ENCODE measurements around the gene GFRA1.

GFRA1 gene

DNA sequence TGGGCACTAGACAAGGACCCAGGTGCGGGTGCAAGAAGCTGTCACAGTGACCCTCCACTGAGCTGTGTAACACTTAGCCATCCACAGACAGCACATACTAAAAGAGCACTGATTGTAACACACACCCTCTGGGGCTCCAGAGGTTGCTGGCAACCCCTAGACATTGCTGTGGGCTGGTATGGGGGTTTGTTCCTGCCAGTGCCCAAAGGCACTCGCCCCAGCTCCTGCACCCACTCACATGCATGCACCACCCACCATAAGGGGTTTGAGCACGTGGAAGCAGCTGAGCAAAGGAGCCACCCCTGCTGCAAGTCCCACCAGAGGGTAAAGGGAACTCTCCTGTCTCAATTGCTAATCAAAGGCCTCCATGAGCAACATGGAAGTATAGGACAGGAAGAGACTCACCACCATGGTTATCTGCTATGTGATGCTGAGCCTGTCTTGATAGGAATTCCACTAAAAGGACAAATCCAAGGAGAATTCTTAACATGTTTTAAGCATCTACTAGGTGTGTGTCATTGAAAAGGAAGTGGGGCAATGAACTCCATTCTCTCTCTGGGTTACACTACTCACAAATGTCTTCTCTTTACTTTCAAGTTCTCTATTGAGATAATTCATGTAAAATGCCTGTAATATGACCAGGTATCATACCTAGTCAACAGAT is 103.1 kb downstream of the GFRA1 start:
- POLR2A ChIA-PET: no interaction called here
- TF ChIP-seq ZFP3 (tag by site-specific recombination; IDR thresholded peaks at IDR 0.05; ENCODE audit: low read depth): no peak
- TF ChIP-seq HOXC10 (CRISPR knock-in tag; IDR thresholded peaks at IDR 0.05): no peak
- TF ChIP-seq ZFHX2 (tag by site-specific recombination; conservative IDR thresholded peaks at IDR 0.05): peak; percentile 71
- TF ChIP-seq EGR2 (tag by site-specific recombination; IDR thresholded peaks at IDR 0.05; ENCODE audit: low read depth): peak; percentile 58; the same call in 1 of the 2 replicates
- Histone ChIP-seq H3K4me1 (ENCODE audit: control insufficient read depth, insufficient read depth, low read length) (peaks cover 24% of the 10 kb centered on the region), H3K9me3 (ENCODE audit: control insufficient read depth, insufficient read depth, low read depth, low read length) (no peaks in the 10 kb centered on the region), H3K36me3 (ENCODE audit: control insufficient read depth in 2 of 2, insufficient read depth in 1 of 2, low read length in 2 of 2) (no peaks in the 10 kb centered on the region), H3K27ac (ENCODE audit: extremely low read depth, low read depth, low read length) (no peak overlapping the region), H3K4me3 (ENCODE audit: low read depth, low read length) (no peak overlapping the region)
- CTCF ChIA-PET: interaction anchor here (0.6 kb wide), 1 partner anchor 62 kb away, joined by 3 read pairs; no protein-coding TSS in a partner anchor

DNA sequence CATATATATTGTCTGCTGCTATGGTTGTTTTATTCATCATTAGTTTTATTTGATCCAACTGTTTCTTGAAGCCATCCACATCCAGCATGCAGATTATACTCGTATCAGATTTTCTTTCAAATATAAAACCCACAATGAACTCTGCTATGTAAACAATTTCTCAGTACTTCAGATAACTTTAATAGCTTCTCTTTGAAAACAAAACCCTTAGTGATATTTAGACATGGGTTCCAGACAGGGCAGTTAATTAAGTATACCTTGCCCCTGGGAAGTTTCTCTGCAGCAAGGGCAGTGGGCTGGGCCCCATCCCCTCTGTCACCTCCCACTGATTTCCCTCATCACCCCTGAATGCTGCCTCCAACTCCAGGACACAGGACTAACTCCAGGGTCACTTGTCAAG is 104.3 kb downstream of the GFRA1 start:
- H3K9me3 ChIP-seq (ENCODE audit: control insufficient read depth, insufficient read depth, low read depth, low read length): no peaks in the 10 kb centered on the region
- CTCF ChIA-PET: interaction anchor here (0.9 kb wide), 1 partner anchor 119 kb away, joined by 3 read pairs; no protein-coding TSS in a partner anchor
- H3K36me3 ChIP-seq (ENCODE audit: control insufficient read depth in 2 of 2, insufficient read depth in 1 of 2, low read length in 2 of 2): no peaks in the 10 kb centered on the region
- H3K4me1 ChIP-seq (ENCODE audit: control insufficient read depth, insufficient read depth, low read length): peaks cover 24% of the 10 kb centered on the region
- POLR2A ChIA-PET: interaction anchor here (1.0 kb wide), 1 partner anchor 15 kb away, joined by 3 read pairs; no protein-coding TSS in a partner anchor
- no peak overlapping the region for H3K4me3 ChIP-seq (ENCODE audit: low read depth, low read length)
- peak overlapping the region; percentile 64; the same call in 1 of the 2 replicates for H3K27ac ChIP-seq (ENCODE audit: extremely low read depth, low read depth, low read length)
- TF ChIP-seq ZNF626 (tag by site-specific recombination; IDR thresholded peaks at IDR 0.05) (no peak), HOXA7 (CRISPR knock-in tag; IDR thresholded peaks at IDR 0.05; ENCODE audit: borderline replicate concordance) (no peak), ZXDB (tag by site-specific recombination; IDR thresholded peaks at IDR 0.05) (peak; percentile 86), ZNF830 (tag by site-specific recombination; IDR thresholded peaks at IDR 0.05; ENCODE audit: low read depth) (no peak), ZFP41 (tag by site-specific recombination; IDR thresholded peaks at IDR 0.05; ENCODE audit: borderline replicate concordance) (no peak), ZNF174 (tag by site-specific recombination; IDR thresholded peaks at IDR 0.05) (no peak), GLI2 (tag by site-specific recombination; IDR thresholded peaks at IDR 0.05; ENCODE audit: borderline replicate concordance, low read depth) (0 out of 2 replicates have a peak, but pooled peaks have one; percentile 36), SALL2 (tag by site-specific recombination; IDR thresholded peaks at IDR 0.05; ENCODE audit: borderline replicate concordance) (no peak), ZNF37A (tag by site-specific recombination; IDR thresholded peaks at IDR 0.05) (no peak), OSR2 (tag by site-specific recombination; IDR thresholded peaks at IDR 0.05) (peak; percentile 64), ZBTB8A (tag by site-specific recombination; IDR thresholded peaks at IDR 0.05) (0 out of 2 replicates have a peak, but pooled peaks have one; percentile 24), ZNF404 (tag by site-specific recombination; IDR thresholded peaks at IDR 0.05) (no peak), OVOL3 (tag by site-specific recombination; IDR thresholded peaks at IDR 0.05) (peak; percentile 38; the same call in 1 of the 2 replicates), ZNF501 (tag by site-specific recombination; IDR thresholded peaks at IDR 0.05) (no peak), ZFP69B (tag by site-specific recombination; IDR thresholded peaks at IDR 0.05) (0 out of 2 replicates have a peak, but pooled peaks have one; percentile 27)
- TF ChIP-seq, protein P1, sequence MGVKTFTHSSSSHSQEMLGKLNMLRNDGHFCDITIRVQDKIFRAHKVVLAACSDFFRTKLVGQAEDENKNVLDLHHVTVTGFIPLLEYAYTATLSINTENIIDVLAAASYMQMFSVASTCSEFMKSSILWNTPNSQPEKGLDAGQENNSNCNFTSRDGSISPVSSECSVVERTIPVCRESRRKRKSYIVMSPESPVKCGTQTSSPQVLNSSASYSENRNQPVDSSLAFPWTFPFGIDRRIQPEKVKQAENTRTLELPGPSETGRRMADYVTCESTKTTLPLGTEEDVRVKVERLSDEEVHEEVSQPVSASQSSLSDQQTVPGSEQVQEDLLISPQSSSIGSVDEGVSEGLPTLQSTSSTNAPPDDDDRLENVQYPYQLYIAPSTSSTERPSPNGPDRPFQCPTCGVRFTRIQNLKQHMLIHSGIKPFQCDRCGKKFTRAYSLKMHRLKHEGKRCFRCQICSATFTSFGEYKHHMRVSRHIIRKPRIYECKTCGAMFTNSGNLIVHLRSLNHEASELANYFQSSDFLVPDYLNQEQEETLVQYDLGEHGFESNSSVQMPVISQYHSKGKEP (tag by site-specific recombination; IDR thresholded peaks at IDR 0.05): peak; percentile 66; the same call in 1 of the 2 replicates
- TF ChIP-seq, protein P2, sequence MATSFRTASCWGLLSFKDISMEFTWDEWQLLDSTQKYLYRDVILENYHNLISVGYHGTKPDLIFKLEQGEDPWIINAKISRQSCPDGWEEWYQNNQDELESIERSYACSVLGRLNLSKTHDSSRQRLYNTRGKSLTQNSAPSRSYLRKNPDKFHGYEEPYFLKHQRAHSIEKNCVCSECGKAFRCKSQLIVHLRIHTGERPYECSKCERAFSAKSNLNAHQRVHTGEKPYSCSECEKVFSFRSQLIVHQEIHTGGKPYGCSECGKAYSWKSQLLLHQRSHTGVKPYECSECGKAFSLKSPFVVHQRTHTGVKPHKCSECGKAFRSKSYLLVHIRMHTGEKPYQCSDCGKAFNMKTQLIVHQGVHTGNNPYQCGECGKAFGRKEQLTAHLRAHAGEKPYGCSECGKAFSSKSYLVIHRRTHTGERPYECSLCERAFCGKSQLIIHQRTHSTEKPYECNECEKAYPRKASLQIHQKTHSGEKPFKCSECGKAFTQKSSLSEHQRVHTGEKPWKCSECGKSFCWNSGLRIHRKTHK (tag by site-specific recombination; IDR thresholded peaks at IDR 0.05): no peak
- TF ChIP-seq, protein P3, sequence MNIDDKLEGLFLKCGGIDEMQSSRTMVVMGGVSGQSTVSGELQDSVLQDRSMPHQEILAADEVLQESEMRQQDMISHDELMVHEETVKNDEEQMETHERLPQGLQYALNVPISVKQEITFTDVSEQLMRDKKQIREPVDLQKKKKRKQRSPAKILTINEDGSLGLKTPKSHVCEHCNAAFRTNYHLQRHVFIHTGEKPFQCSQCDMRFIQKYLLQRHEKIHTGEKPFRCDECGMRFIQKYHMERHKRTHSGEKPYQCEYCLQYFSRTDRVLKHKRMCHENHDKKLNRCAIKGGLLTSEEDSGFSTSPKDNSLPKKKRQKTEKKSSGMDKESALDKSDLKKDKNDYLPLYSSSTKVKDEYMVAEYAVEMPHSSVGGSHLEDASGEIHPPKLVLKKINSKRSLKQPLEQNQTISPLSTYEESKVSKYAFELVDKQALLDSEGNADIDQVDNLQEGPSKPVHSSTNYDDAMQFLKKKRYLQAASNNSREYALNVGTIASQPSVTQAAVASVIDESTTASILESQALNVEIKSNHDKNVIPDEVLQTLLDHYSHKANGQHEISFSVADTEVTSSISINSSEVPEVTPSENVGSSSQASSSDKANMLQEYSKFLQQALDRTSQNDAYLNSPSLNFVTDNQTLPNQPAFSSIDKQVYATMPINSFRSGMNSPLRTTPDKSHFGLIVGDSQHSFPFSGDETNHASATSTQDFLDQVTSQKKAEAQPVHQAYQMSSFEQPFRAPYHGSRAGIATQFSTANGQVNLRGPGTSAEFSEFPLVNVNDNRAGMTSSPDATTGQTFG (tag by site-specific recombination; IDR thresholded peaks at IDR 0.05; ENCODE audit: borderline replicate concordance): no peak
- TF ChIP-seq, protein P4, sequence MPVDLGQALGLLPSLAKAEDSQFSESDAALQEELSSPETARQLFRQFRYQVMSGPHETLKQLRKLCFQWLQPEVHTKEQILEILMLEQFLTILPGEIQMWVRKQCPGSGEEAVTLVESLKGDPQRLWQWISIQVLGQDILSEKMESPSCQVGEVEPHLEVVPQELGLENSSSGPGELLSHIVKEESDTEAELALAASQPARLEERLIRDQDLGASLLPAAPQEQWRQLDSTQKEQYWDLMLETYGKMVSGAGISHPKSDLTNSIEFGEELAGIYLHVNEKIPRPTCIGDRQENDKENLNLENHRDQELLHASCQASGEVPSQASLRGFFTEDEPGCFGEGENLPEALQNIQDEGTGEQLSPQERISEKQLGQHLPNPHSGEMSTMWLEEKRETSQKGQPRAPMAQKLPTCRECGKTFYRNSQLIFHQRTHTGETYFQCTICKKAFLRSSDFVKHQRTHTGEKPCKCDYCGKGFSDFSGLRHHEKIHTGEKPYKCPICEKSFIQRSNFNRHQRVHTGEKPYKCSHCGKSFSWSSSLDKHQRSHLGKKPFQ (tag by site-specific recombination; IDR thresholded peaks at IDR 0.05): 0 out of 2 replicates have a peak, but pooled peaks have one; percentile 47
- TF ChIP-seq, protein P5, sequence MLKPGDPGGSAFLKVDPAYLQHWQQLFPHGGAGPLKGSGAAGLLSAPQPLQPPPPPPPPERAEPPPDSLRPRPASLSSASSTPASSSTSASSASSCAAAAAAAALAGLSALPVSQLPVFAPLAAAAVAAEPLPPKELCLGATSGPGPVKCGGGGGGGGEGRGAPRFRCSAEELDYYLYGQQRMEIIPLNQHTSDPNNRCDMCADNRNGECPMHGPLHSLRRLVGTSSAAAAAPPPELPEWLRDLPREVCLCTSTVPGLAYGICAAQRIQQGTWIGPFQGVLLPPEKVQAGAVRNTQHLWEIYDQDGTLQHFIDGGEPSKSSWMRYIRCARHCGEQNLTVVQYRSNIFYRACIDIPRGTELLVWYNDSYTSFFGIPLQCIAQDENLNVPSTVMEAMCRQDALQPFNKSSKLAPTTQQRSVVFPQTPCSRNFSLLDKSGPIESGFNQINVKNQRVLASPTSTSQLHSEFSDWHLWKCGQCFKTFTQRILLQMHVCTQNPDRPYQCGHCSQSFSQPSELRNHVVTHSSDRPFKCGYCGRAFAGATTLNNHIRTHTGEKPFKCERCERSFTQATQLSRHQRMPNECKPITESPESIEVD (tag by site-specific recombination; IDR thresholded peaks at IDR 0.05): peak; percentile 72

Measured in HEK293 (cell line).